HG03108 (cell line): Measurements from ENCODE around the gene SOX18.

Source experiments
- ATAC-seq: cut with Tn5 transposase; IDR thresholded peaks from one replicate; pipeline ENCODE4 v1.9.1; 2021; ENCODE audit warnings: moderate library complexity; ENCODE audit not compliant: unreplicated experiment

SOX18 gene

DNA sequence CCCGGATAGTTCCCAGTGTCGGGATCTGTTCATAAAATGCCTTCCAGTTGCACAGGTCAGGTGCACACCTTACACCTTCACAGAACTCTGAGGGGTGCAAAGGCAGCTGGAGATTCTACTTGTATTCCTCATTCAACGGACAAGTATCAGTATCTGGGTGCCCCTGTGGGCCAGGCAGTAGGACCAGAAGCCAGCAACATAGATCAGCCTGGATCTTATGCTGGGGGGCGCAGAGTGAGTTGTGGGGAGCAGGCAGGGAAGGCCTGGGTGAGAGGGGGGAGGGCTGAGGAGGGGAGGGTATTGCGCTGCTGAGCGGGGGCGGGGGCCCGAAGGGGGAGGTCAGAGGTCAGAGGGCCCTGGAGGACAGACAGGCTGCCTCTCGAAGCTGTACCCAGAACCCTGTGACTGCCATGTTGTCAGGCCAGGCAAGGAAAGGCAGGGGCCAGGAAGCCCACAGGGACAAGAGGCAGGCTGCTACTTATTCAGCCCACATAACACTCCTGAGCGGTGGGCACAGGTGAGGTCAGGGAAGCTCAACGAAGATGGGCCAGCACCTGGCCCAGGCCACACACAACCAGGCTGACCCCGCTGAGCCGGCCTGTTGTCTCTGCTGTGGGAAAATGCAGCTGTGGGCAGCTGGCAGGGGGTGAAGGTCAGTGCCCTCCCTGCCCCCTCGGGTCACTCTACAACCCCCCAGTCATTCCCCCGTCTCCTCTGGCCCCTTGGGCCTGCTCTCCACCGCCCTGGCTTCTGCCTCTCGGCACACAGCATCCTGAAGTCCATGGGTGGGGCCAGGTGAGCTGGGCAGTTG, 31.6 kb upstream of the SOX18 start:
- no peak for ATAC-seq

DNA sequence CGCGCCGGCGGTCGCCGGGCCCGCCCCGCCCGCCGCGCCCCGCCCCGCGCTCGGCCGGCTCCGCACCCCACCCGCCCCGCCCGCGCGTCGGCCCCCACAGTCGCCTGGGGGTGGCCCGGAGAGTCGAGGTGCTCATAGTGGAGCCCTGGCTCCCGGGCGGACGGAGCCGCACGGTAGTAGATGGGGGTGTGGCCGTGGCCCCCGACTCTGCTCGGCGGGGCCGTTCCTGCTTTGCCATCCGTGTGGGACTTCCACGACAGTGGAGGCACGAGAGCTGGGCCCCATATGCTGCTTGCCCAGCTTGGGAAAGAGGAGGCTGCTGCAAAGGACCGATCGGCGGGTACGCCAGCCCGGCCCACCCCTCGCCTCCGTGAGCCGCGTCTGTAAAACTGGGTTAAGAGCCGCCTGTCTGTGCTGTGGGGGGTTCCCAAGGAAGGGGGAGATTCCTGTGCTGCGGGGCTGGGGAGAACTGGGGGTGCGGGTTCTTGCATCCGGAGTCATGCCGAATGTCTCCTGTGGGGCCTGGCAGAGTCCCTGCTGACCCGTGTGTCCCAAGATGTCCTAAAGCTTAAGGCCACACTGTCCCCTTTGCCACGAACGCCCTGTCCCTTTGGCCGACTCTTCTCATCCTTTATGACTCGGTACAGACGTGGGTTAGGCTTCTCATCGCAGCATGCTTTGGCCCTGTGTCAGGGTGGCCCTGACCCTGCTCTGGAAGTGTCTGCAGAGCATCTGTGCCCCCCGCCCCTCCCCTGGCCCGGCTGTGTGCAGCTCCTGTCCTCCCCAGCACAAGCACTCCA, 30.8 kb upstream of the SOX18 start, which contains the start of gene OPRL1:
Gene OPRL1, plus strand, starts transcription at position 70 of the 800 bp plus-strand sequence. CDS start 12,639 bp downstream, outside the sequence.
- ATAC-seq, result no peak

DNA sequence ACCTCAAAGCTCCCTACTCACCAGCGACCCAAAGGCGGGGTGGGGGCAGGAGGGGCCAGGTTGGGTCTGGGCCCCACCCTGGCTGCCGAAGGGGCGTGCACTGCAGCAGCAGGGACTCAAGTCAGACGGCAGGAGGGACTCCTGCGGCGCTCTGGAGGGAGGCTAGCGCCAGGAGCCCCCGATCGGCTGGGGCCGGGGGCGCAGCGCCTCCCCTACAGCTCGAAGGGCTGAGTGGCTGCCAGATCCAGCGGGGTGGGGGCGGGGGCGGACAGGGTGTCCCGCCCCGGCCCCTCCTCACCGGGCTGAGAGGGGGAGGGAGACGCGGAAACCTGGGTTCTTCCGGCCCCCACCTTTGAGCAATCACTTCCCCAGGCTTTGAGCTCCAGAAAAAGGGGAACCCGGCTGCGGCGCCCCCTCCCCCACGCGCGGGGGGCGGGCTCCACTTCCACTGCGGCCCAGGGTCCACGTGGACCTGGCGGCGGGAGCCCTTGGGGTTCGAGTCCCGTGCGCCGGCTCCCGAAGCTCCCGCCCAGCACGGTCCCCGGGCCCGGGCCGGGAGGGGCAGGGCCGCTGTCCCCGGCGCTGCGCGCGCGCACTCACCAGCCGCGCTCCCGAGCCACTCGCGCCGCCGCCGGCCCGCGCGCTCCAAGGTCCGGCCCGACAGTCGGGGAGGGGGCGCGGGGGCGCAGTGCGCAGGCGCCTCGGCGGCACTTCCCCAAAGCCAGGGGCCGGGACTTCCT, 30.0 kb upstream of the SOX18 start, which contains the start of gene RGS19:
Gene RGS19, minus strand, starts transcription at position 246 of the 740 bp plus-strand sequence. CDS start 2,632 bp downstream, outside the sequence.
- ATAC-seq, result peak; percentile 32

DNA sequence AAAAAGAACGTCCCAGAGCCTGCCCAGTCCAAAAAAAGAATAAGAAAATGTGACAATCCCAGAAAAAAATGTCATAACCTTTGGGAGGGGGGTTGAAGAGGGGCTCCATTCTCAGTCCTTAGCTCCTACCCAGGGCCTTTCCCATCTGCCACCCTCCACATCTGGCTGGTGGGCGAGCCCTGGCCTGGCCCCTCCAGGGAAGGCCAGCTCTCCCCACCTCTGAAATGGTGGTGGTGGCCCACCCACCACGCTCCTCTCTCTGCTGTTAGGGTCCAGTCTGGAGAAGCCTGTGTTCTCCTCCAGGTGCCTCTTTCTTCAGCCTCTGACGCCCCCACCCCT, 29.5 kb upstream of the SOX18 start:
- no peak for ATAC-seq

DNA sequence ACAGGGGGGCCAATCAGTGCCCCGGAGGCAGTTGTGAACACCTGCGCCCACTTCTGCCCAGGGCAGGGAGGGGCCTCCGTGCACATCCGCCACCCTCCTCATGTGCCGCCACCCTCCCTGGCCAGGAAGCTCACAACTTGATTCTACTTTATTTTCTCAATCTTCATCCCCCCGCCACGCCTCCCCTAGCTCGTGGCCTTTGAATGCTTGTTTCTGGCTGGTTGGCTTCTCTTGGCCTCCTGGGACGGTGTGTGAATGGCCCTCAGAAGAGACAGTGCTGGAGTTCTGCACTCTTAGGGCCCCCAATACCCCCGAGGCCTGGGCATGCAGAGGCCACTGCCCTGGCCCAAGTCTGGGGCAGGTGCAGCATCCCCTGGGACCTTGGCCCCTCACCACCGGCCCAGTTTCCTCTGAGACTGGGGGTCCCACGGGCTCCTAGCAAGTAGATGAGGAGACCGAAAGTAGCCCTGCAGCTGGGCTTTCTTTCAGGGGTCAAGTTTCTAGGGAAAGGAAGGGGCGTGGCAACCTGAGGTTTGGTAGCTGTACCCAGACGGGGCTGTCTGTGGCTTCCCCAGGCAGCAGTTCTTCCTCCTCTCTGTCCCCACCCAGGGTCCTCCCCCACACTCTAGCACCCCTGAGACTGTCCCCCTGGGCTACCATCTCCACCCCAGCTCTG, 28.6 kb upstream of the SOX18 start:
- peak; percentile 29 for ATAC-seq

DNA sequence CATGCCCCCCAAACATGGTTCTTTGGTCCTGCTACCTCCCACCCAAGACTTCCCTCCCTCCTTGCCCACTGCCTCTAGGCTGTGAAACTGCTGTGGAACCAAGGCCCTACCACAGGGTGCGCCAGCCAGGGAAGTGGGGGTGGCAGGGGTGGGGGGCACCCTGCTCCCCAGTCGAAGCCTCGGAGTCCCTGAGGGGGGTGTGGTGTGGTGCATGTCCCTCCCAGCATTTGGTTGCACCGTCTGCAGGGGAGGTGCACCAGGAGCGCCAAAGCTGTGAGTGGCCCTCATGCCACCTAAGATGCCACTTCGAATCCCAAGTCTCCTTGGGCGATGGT, 28.1 kb upstream of the SOX18 start:
- ATAC-seq, result no peak

DNA sequence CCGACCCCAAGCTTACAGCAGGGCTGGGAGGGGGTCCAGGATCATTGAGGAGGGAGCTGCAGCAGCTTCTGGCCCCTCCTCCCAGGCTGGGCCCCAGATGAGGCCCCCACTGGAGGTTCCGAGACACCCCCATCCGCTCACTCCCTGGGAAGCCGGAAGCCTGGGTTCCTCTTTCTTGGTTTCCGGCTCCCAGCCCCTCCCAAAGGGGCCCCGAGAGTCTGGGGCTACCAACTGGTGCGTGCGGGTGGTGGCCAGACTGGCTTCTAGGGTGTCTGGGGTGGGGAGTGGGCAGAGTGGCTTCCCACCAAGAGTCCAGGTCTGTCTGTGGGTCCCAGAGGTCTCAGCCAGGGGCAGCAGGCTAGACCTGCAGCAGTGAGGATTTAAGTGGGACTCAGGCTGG, 27.7 kb upstream of the SOX18 start:
- no peak for ATAC-seq

DNA sequence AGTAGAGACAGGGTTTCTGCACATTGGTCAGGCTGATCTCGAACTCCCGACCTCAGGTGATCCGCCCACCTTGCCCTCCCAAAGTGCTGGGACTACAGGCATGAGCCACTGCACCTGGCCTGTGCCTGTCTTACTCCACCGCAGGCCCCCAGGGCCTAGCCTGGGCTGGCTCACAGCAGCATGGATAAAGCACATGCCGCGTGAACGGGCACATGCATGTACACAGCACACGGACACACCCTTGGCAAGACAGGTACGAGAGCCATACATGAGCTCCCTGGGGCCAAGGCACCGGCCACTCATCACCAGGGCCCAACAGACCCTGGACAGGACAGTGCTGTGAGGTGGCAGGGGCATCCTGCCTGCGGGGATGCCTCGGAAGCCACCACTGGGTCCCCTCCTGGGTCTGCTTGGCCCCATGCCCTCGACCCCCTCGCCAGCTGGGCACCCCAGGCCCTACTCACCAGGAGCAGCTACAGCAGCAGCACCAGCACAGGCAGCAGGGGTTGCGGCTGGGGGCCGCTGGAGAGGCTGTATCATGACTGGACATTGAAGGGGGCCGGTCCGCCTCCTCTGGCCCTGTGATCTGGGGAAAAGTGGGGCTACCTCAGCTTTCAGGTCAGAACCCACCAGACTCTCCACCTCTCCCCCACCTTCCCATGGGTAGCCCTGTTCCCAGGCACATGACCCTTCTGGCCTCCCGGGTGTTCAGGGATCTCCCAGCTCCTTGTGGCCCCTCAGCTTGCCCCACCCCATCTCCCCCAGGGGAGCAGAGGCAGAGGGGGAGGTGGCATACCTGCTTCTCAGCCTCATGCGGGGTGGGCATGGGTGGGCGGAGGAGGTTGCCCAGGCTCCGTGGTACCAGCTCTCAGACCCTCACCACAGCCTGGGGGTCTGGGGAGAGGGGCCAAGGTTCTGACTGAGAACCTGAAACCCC, 26.9 kb upstream of the SOX18 start:
- ATAC-seq, result no peak

DNA sequence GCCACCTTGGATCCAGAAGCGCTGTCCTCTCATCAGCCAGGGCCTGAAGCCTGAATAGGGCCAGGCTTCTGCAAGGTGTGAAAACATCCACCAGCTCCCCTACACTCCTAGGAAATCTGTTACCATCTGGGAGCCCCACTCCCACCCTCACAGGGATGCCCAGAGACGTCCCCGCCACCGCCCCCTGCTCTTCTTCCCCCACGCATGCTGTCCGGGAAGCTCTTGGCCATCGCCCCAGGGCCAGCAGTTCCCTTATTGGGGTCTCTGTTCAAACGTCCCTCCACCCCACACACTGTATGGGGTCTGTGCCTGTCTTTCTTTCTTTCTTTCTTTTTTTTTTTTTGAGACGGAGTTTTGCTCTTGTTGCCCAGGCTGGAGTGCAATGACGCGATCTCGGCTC, 26.1 kb upstream of the SOX18 start:
- ATAC-seq, result no peak

DNA sequence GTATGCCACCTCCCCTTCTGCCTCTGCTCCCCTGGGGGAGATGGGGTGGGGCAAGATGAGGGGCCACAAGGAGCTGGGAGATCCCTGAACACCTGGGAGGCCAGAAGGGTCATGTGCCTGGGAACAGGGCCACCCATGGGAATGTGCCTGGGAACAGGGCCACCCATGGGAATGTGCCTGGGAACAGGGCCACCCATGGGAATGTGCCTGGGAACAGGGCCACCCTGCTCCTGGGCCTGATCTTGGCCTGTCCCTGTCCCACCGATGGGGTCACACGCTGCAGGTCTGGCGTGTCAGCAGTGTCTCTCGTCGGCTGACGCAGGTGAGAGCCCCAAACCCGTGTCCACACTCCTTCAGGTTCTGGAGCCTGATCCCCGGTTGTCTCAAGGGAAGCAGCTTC, 25.5 kb upstream of the SOX18 start:
- no peak for ATAC-seq

DNA sequence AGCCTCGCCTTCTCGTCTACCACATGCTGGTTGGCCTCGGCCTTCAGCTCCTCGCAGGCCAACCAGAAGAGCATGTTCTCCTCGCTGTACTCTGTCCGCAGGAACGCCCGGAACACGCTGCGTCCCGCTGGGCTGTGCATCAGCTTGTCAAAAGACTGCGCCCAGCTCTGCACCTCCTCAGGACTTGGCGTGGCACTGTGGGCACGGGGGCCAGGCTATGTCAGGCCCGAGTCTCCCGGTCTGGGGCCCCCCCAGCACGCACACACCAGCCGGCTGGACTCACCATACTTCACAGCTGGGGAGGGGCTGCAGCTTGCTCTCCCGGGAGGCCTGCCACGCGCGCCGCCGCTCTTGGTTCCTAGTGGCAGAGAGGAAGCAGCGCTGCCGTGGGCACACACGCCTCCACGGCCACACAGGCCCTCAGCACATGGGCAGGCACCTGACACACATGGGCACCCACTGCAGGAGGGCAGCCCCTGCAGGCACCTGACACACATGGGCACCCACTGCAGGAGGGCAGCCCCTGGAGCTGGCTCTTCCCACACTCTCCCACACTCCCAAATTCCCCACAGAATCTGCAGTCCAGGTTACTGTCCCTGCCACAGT, 24.8 kb upstream of the SOX18 start:
- no peak for ATAC-seq

DNA sequence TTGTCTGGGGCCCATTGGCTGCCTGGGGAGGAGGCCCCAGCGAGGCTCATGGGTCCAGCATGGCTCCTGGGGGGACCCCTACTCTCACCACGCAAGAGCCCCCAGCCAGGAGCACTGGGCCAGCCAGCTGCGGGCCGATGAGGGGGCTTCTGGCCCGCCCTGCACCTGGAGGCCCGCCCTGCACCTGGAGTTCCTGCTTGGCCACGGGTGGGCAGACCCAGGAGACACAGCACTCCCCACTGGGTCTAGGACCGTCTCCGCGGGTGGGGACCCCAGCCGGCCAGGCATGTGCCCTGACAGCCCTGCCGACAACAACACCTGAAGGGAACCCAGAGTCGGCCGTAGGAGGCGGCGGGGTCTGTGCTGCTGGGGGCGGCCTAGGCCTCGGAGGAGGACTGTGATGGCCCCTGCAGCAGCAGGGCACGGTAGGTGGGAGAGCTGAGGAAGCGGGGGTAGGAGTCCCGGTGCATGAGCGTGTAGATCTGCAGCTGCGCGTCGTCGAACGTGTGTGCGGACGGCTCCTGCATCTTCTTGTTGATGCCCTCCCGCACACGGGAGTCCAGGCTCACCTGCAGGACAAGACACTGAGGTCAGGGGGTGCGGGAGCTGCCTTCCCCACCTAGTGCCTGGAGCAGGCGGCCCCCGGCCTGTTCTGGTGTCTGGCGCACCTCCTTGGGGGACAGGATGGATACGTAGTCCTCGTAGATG, 24.2 kb upstream of the SOX18 start:
- ATAC-seq, result no peak

DNA sequence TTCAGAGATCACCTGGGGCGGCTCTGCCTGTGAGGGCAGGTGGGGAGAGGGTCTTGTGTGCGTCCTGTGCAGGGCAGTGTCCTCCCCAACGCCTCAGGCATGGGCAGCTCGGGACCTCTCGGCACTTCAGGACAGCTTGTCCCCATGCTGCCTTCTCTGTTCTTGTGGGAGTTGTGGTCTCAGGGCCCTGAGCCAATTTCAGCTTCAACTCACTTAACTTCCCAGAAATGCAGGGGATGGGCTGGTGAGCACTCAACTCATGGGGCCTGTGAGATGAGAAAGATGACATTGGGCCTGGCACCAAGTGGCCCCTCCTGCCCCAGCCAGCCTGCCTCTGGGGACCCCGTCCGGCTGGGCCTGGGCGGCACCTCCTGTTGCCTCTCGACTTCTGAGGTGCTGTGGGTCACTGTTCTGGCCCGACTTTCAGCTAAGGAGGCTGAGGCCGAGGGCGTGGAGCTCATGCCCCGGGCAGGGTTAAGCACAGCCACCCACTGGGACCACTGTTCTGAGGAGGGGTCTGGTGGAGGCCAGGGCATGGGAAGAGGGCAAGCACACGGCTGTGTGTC, 23.1 kb upstream of the SOX18 start:
- no peak for ATAC-seq

DNA sequence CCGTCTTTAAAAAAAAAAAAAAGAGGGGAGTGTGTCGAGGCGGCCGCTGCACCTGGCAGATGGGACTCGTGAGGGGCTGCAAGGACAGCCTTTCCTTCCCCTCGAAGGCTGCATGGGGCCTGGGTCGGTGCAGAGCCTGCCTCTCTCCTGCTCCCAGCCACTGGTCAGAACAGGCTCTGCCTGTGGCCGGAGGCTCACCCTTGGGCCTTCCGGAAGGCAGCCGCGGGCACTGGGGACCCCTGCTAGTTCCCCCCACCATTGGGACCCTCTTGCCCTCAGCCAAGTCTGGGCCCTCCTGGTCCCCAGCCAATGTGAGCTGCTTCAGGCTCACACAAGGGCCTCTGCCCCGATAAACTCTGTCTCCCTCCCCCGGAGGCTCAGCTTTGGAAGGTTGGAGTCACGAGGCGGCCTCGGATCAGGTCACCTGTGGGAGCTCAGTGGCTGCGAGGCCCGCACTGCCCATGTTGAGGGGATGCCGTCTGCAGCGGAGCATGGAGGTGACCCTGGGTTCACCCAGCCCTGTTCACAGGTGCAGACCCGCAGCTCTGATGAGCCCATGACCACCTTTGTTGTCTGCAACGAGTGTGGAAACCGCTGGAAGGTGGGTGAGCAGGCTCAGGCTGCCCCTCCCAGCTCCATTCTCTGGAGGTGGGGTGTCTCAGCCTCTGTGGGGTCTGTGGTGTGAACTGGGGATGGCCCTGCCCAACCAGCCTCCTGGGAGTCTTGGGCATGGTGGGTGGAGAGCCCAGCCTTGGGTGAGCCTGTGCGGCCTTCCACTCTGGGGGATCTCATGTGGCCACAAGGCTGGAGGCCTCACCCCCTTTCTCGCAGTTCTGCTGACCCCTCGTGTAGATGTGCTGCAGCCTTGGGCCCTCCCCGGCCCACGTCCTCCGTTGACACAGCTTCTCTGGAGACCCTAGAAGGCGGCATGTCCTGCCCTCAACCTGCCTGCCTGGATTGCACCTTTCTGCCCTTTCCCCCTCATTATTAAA, 22.2 kb upstream of the SOX18 start:
- no peak for ATAC-seq

DNA sequence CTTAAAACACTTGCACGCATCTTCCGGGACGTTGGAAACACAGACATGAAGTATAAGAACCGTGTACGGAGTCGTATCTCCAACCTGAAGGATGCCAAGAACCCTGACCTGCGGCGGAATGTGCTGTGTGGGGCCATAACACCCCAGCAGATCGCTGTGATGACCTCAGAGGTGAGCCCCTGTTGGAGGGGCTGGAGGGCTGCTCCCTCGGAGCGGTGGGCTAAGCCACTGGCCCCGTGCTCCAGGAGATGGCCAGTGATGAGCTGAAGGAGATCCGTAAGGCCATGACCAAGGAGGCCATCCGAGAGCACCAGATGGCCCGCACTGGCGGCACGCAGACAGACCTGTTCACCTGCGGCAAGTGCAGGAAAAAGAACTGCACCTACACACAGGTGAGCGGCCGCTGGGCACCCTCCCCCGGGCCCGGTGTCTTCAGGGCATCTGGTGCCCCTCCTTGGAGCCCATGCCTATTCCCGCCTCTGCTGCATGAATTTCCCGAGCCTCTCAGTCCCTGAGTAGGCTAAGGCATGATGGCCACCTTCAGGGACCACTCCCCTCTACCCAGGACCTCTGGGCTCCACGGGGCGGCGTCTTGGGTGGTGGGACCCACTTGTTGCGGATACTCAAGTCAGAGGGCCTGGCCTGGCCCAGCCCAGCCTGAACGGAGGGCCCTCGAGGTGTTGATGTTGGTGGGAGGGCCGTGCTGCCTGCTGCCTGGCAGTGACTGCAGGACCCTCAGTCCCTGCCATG, 21.0 kb upstream of the SOX18 start:
- ATAC-seq, result no peak

DNA sequence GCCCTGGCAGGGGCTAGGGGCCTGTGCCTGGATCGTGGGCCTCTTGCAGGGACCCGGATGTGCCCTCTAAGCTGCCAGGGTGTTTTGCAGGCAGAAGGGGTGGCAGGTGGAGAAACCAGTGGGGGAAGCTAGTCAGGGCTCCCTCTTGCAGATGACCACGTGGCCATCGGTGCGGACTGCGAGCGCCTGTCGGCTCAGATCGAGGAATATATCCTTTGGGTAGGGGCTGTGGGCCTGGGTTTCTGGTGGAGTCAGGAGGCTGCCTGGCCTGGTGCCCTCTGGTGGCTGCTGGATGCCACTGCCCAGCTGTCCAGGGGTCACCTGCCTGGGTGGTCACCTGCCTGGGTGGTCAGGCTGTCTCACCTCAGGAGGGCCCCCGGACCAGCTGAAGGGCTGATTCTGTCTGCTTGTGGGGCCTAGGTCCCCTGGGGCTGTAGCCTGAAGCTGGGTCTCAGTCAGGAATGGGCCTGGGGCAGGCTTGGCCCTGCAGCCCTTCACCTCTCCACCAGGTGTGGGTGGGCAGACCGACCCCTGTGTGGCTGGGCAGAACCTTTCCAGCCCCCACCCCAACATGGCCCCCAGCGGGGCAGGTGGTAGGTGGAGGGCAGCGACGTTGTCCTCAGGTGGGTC, 20.3 kb upstream of the SOX18 start:
- no peak for ATAC-seq
